ENCODE measurements around the gene CYGB.

DNA sequence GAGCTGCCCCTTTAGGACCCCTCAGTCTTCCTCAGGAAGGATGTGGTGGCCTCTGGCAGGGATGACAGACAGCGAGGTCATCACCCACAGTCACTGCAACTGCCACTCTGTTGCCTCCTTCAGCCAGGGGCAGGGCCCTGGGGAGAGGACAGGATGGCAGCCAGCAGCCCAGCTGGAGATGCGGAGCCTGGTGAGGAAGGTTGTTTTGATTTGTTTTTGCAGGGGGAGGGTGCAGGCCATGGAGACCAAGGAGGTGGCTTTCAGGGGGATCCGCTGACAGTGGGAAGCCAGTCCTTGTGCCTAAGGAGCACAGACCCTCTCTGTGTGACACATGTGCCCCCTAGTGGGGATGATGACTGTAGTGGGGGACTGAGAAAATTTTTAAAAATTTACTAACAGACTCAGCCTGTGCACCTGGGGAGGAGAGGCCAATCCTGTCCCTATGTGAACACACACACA is 9.7 kb upstream of the CYGB start:
- TF ChIP-seq EP300 (IDR thresholded peaks at IDR 0.05; ENCODE audit: borderline replicate concordance in 1 of 2, control insufficient read depth in 1 of 2, low read depth in 2 of 2, low read length in 2 of 2) (no peak), ZNF207 (IDR thresholded peaks at IDR 0.05; ENCODE audit: borderline replicate concordance) (no peak)
